HEK293 (cell line): Measurements from ENCODE around the gene CA9.

Source experiments
- CTCF ChIA-PET: fragments of 350-600 bp; formaldehyde crosslinking; extraction: SDS; loops from one replicate; lab custom pipeline; 2021; ENCODE audit warnings: antibody characterized with exemption; lab: Yijun Ruan, JAX
- POLR2A ChIA-PET: fragments of 300-600 bp; formaldehyde crosslinking; extraction: SDS; loops from one replicate; lab custom pipeline; 2020; ENCODE audit warnings: antibody characterized with exemption, inconsistent platforms; lab: Yijun Ruan, JAX
- H3K27ac ChIP-seq: fragments of 200-500 bp; sonication (Bioruptor generic); 2 replicates; pipeline ENCODE4 v1.5.1; 2014; ENCODE audit warnings: low read depth, low read length, control low read depth, inconsistent platforms; ENCODE audit errors: extremely low read depth
- H3K36me3 ChIP-seq, 2 experiments: fragments of 200-500 bp in 1 of 2; sonication (Bioruptor generic) in 1 of 2; 1 replicate in 1 of 2; 2 replicates in 1 of 2; pipeline ENCODE4 v1.5.1; 2014 to 2017; ENCODE audit warnings: inconsistent platforms in 2 of 2, low read length in 2 of 2; ENCODE audit not compliant: control insufficient read depth in 2 of 2, insufficient read depth in 1 of 2
- H3K4me1 ChIP-seq: fragments of 200-500 bp; sonication (Bioruptor generic); 2 replicates; pipeline ENCODE4 v1.5.1; 2014; ENCODE audit warnings: mild to moderate bottlenecking, low read length, inconsistent platforms; ENCODE audit not compliant: control insufficient read depth, insufficient read depth
- H3K4me3 ChIP-seq: 2 replicates; pipeline ENCODE4 v1.5.1; 2011; ENCODE audit warnings: low read depth, mild to moderate bottlenecking, control low read depth, low read length, moderate library complexity
- H3K9me3 ChIP-seq: fragments of 200-500 bp; sonication (Bioruptor generic); 2 replicates; pipeline ENCODE4 v1.5.1; 2014; ENCODE audit warnings: low read depth, low read length, inconsistent platforms; ENCODE audit not compliant: control insufficient read depth, insufficient read depth
- PATZ1 ChIP-seq: fragments of 450-650 bp; formaldehyde crosslinking; IDR thresholded peaks from 2 replicates; pipeline ENCODE4 v1.5.1; 2016; ENCODE audit warnings: missing biosample characterization, missing genetic modification characterization
- PRDM10 ChIP-seq: fragments of 450-650 bp; formaldehyde crosslinking; IDR thresholded peaks from 2 replicates; pipeline ENCODE4 v1.5.1; 2016; ENCODE audit warnings: missing biosample characterization, missing genetic modification characterization
- RBAK ChIP-seq: fragments of 450-650 bp; formaldehyde crosslinking; IDR thresholded peaks from 2 replicates; pipeline ENCODE4 v1.5.1; 2016; ENCODE audit warnings: missing biosample characterization, missing genetic modification characterization
- SP3 ChIP-seq: fragments of 450-650 bp; formaldehyde crosslinking; IDR thresholded peaks from 2 replicates; pipeline ENCODE4 v1.5.1; 2016; ENCODE audit warnings: missing biosample characterization, missing genetic modification characterization
- ZBTB26 ChIP-seq: fragments of 450-650 bp; formaldehyde crosslinking; optimal IDR thresholded peaks from 2 replicates; pipeline ENCODE3; 2016; ENCODE audit warnings: missing biosample characterization, mild to moderate bottlenecking, missing genetic modification characterization
- ZBTB48 ChIP-seq: fragments of 450-650 bp; formaldehyde crosslinking; IDR thresholded peaks from 2 replicates; pipeline ENCODE4 v1.5.1; 2016; ENCODE audit warnings: missing biosample characterization, missing genetic modification characterization
- ZBTB6 ChIP-seq: fragments of 450-650 bp; formaldehyde crosslinking; IDR thresholded peaks from 2 replicates; pipeline ENCODE4 v1.5.1; 2017; ENCODE audit warnings: missing biosample characterization, missing genetic modification characterization
- ZBTB7A ChIP-seq: fragments of 450-650 bp; formaldehyde crosslinking; IDR thresholded peaks from 2 replicates; pipeline ENCODE4 v1.5.1; 2016; ENCODE audit warnings: low read depth, missing biosample characterization, missing genetic modification characterization
- ZNF335 ChIP-seq: fragments of 450-650 bp; formaldehyde crosslinking; conservative IDR thresholded peaks from 2 replicates; pipeline ENCODE4 v1.5.1; 2016; ENCODE audit warnings: missing biosample characterization, missing genetic modification characterization
- ZNF391 ChIP-seq: fragments of 450-650 bp; formaldehyde crosslinking; IDR thresholded peaks from 2 replicates; pipeline ENCODE4 v1.5.1; 2016; ENCODE audit warnings: low read depth, missing biosample characterization, missing genetic modification characterization, borderline replicate concordance
- ZNF558 ChIP-seq: fragments of 450-650 bp; formaldehyde crosslinking; IDR thresholded peaks from 2 replicates; pipeline ENCODE4 v1.5.1; 2016; ENCODE audit warnings: missing biosample characterization, missing genetic modification characterization
- ZNF624 ChIP-seq: fragments of 450-650 bp; formaldehyde crosslinking; IDR thresholded peaks from 2 replicates; pipeline ENCODE4 v1.5.1; 2017; ENCODE audit warnings: missing biosample characterization, missing genetic modification characterization
- ZSCAN30 ChIP-seq: fragments of 450-650 bp; IDR thresholded peaks from 2 replicates; pipeline ENCODE4 v1.5.1; 2018; ENCODE audit warnings: missing biosample characterization, mild to moderate bottlenecking, missing genetic modification characterization, moderate library complexity

Gene CA9

GRCh38 chr9:35664531-35665470, 8.9 kb upstream of the CA9 start, which contains the start of gene ARHGEF39 (continued):
- TF ChIP-seq ZBTB6 (tag by site-specific recombination) = peak; percentile 77
- 0 out of 2 replicates have a peak, but pooled peaks have one; percentile 20 for TF ChIP-seq ZSCAN30 (tag by site-specific recombination)
- no peak for TF ChIP-seq ZNF624 (tag by site-specific recombination)
- peak; percentile 63 for TF ChIP-seq PATZ1 (tag by site-specific recombination)
- TF ChIP-seq ZBTB26 = peak; percentile 97
- peak; percentile 77 for TF ChIP-seq ZBTB48 (tag by site-specific recombination)

- Histone ChIP-seq H3K27ac (peak overlapping the region; percentile 64; the same call in 1 of the 2 replicates), H3K4me3 (peak overlapping the region; percentile 75), H3K4me1 (no peaks in the 10 kb centered on the region), H3K9me3 (no peaks in the 10 kb centered on the region), H3K36me3 (peaks cover 5 to 35% of the 10 kb centered on the region in 2 experiments)
- ChIA-PET CTCF (interaction anchor here (0.6 to 14.5 kb wide), 8 partner anchors 10 to 296 kb away, joined by 3 to 157 read pairs (median 5); partner anchors contain the start of gene TPM2), POLR2A (interaction anchor here (1.1 to 2.9 kb wide), 12 partner anchors 13 to 149 kb away, joined by 3 to 25 read pairs (median 6); partner anchors contain the start of genes CREB3, TLN1 and TPM2)
- TF ChIP-seq ZNF335 (tag by site-specific recombination) = 0 out of 2 replicates have a peak, but pooled peaks have one; percentile 19
- TF ChIP-seq ZNF558 (tag by site-specific recombination) = no peak
These were observed 8.3 kb upstream of the CA9 start for GRCh38 chr9:35665471-35665818.

- no peaks in the 10 kb centered on the region for H3K4me1 ChIP-seq
- H3K27ac ChIP-seq = no peak overlapping the region
- H3K36me3 ChIP-seq = peaks cover 5 to 29% of the 10 kb centered on the region in 2 experiments
- POLR2A ChIA-PET = interaction anchor here (1.9 to 2.9 kb wide), 6 partner anchors 18 to 148 kb away, joined by 4 to 25 read pairs (median 8); partner anchors contain the start of genes CREB3, TLN1 and TPM2
- no peak overlapping the region for H3K4me3 ChIP-seq
- no peaks in the 10 kb centered on the region for H3K9me3 ChIP-seq
- TF ChIP-seq SP3 (tag by site-specific recombination) = no peak
- peak; percentile 25; the same call in 1 of the 2 replicates for TF ChIP-seq PRDM10 (tag by site-specific recombination)
- TF ChIP-seq ZNF391 (tag by site-specific recombination) = no peak
- no peak for TF ChIP-seq RBAK (tag by site-specific recombination)
- no peak for TF ChIP-seq ZBTB7A (tag by site-specific recombination)
- CTCF ChIA-PET = interaction anchor here (0.6 to 14.5 kb wide), 7 partner anchors 18 to 295 kb away, joined by 3 to 157 read pairs (median 5); partner anchors contain the start of gene TPM2
These were observed 7.7 kb upstream of the CA9 start for GRCh38 chr9:35666045-35666444.
